ENCODE measurements around the gene TNNT3.

DNA sequence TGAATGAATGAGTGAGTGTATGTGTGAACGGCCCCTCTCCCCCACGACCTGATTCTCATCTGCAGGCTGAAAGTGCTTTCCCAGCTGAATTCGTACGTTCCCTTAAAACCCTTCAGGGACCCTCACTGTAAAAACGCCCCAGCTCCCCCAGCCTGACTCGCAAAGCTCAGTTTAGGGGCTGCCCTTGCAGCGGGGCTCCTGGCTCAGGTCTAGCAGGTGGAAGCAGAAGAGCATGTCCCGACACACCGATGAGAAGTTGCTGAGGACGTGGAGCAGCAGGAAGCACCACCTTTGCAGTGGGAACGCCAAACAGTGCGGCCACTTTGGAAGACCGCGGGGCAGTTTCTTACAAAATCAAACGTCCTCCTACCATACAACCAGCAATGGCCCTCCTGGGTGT is 24.1 kb downstream of the TNNT3 start:
- no peak for TF ChIP-seq POLR2A (IDR thresholded peaks at IDR 0.05)
- TF ChIP-seq, protein P1, sequence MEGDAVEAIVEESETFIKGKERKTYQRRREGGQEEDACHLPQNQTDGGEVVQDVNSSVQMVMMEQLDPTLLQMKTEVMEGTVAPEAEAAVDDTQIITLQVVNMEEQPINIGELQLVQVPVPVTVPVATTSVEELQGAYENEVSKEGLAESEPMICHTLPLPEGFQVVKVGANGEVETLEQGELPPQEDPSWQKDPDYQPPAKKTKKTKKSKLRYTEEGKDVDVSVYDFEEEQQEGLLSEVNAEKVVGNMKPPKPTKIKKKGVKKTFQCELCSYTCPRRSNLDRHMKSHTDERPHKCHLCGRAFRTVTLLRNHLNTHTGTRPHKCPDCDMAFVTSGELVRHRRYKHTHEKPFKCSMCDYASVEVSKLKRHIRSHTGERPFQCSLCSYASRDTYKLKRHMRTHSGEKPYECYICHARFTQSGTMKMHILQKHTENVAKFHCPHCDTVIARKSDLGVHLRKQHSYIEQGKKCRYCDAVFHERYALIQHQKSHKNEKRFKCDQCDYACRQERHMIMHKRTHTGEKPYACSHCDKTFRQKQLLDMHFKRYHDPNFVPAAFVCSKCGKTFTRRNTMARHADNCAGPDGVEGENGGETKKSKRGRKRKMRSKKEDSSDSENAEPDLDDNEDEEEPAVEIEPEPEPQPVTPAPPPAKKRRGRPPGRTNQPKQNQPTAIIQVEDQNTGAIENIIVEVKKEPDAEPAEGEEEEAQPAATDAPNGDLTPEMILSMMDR (IDR thresholded peaks at IDR 0.05 in 8 of 11, conservative IDR thresholded peaks at IDR 0.05 in 3 of 11) = no peak
